H1 (cell line): ENCODE results near the gene LBP. TPM values are rescaled to one million over a fixed set of nuclear protein-coding genes. Genes with fewer than 3 reads are reported as not detected.

ENCODE experiments used
- BACH1 ChIP-seq: IDR thresholded peaks from 2 replicates; pipeline ENCODE4 v1.6.1; 2012; ENCODE audit warnings: low read length, improper control_type of control experiment
- polyA plus RNA-seq, 7 experiments: library from polyadenylated mRNA; depleted of rRNA in 3 of 7; stranded (reverse) in 5 of 7; unstranded in 2 of 7; fragments of >200 nt in 5 of 7; fragments of 200-250 nt in 2 of 7; gene quantifications; 1 replicate in 5 of 7; 2 replicates in 1 of 7; 4 replicates in 1 of 7; pipeline versions ENCODE4 v1.2.1 to v1.2.3, GENCODE V29; 2011 to 2013; ENCODE audit warnings: missing spikeins in 2 of 7, mixed read lengths in 2 of 7
- total RNA-seq: library from RNA; stranded (reverse); fragmentation: NEBNext Ultra II Directional; extraction: Animal tissue kit (Norgen Biotek cat#: 25700); gene quantifications from 2 replicates; pipeline ENCODE4 v1.2.1, GENCODE V29; 2021

The LBP gene
- total and polyA plus RNA-seq, 2 of the 8 experiments (the other 6 are each of a cell fraction or from before 2014, with no cell fraction given), result 0.60 to 0.63 TPM

DNA sequence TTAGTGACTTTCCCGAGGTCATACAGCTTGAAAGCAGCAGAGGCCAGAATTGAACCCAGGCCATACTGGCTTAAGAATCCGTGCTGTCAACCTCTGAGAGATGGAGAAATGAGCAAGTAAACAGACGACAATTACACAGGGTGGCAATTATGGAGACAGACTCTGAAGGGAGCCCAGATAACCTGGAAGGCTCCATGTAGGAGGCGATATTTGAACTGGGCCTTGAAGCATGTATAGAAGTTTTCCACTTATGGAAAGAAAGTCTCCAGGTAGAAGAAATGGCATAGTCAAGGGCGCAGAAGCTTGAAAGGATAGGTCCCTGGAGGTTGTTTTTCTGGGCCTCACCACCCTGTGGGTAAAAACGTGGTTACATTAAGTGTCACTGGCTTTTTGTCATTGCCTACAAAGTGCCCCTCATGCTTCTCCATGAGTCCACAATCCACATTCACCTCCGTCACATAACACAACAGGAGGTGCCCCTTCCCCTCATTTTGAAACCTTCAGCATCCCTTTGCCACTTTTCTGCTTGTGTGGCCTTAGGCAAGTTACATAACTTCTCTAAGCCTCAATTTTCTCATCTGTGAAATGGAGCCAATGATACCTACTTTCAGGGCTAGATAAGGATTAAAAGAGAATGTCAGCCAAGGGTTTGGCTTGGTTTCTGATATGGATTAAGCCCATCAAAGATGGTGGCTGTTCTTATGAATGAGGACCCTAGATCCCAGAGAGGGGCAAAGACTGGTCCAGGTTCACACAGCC is 48.2 kb upstream of the LBP start (continued):
- TF ChIP-seq BACH1, result no peak
- TF ChIP-seq, all 59 proteins: peak for 0
